Aorta (tissue), 5 donors: ENCODE results near the gene LIMS4. TPM values are rescaled to one million over a fixed set of nuclear protein-coding genes. Genes with fewer than 3 reads are reported as not detected.
A peak's percentile ranks its signal among the peaks of the same experiment; 100 is the strongest.
"Not testable (repeated sequence)": the region's sequence is repeated elsewhere in the genome, so short reads cannot be mapped to it uniquely, and the experiment has no call there.

Experiments used
- ATAC-seq: fragments of 200-7000 bp; cut with Tn5 transposase; one replicate; pipeline ENCODE4 v1.9.1; 2022; ENCODE audit warnings: moderate library complexity; ENCODE audit not compliant: low FRiP score
- DNase-seq, 2 donors: peaks; one replicate each; pipeline ENCODE4 v3.0.0-alpha.2; 2020
- H3K27ac ChIP-seq, 2 donors: one replicate each; pipeline ENCODE4 v1.5.1; 2013; ENCODE audit warnings: low read length in 2 of 2, mild to moderate bottlenecking in 2 of 2, moderate library complexity in 2 of 2, control low read depth in 1 of 2, inconsistent platforms in 1 of 2, low read depth in 1 of 2
- H3K27me3 ChIP-seq, 2 donors: one replicate each; pipeline ENCODE4 v1.6.1; 2013; ENCODE audit warnings: control low read depth in 1 of 2, low read length in 1 of 2, mild to moderate bottlenecking in 1 of 2, moderate library complexity in 1 of 2; ENCODE audit not compliant: insufficient read depth in 2 of 2, control insufficient read depth in 1 of 2
- H3K36me3 ChIP-seq, 2 donors: one replicate each; pipeline ENCODE4 v1.6.1; 2013; ENCODE audit warnings: control low read depth in 1 of 2, low read length in 1 of 2, mild to moderate bottlenecking in 1 of 2; ENCODE audit not compliant: insufficient read depth in 2 of 2, control insufficient read depth in 1 of 2
- H3K4me1 ChIP-seq, 2 donors: one replicate each; pipeline ENCODE4 v1.6.1; 2013; ENCODE audit warnings: low read length in 2 of 2, control low read depth in 1 of 2, mild to moderate bottlenecking in 1 of 2, moderate library complexity in 1 of 2; ENCODE audit not compliant: insufficient read depth in 2 of 2, control insufficient read depth in 1 of 2
- H3K4me3 ChIP-seq, 2 donors: one replicate each; pipeline ENCODE4 v1.5.1; 2013; ENCODE audit warnings: low read length in 2 of 2, control low read depth in 1 of 2, mild to moderate bottlenecking in 1 of 2
- H3K9me3 ChIP-seq: one replicate; pipeline ENCODE4 v1.6.1; 2013; ENCODE audit warnings: mild to moderate bottlenecking, low read length; ENCODE audit not compliant: control insufficient read depth
- WGBS, 2 donors: extraction: QIAGEN DNeasy Blood & Tissue Kit; methylation state at CpG; one replicate each; pipeline ENCODE4 v1.1.7; 2013; 5-methylcytosine and 5-hydroxymethylcytosine counted together
- intact Hi-C, 2 donors: fragments of 100-400 bp; cut with DNase I; formaldehyde crosslinking; loops; one replicate each; pipeline versions ENCODE4 v1.14.2 to v1.15.0; 2022
- polyA plus RNA-seq, 2 donors: library from polyadenylated mRNA; stranded (reverse); fragments of 200-250 nt; gene quantifications; one replicate each; pipeline ENCODE4 v1.2.3, GENCODE V29; 2013
- total RNA-seq, 2 donors: library from RNA; stranded (reverse); fragmentation: NEBNext Ultra II Directional; extraction: Animal tissue kit (Norgen Biotek cat#: 25700); gene quantifications; one replicate each; pipeline ENCODE4 v1.2.1, GENCODE V29; 2021
- donor health status: healthy with polysubstance abuse.
- donor health status: Bipolar disorder and iron deficiency.
- donor health status: DM: no; HTN: no; CAD: no.
- donor health status: DM: no; HTN: no; CAD: no.
- donor health status: DM: yes; HTN: yes; CAD: no.

LIMS4 gene
- total and polyA plus RNA-seq, 4 donors, result 16.0 to 69.1 (median 19.8) TPM

- H3K4me3 ChIP-seq, H3K27ac ChIP-seq, H3K27me3 ChIP-seq, H3K4me1 ChIP-seq, intact Hi-C loops, H3K9me3 ChIP-seq, DNase-seq, H3K36me3 ChIP-seq, ATAC-seq: not testable (repeated sequence)
- WGBS, 2 donors, result 100% methylated on average over 1 of the region's 2 CpGs; no CpG with 5 or more reads in 1 of the 2 donors
Observed at GRCh38 chr2:110457214-110457590, 15.4 kb downstream of the LIMS4 start.

GRCh38 chr2:110456291-110457213, 16.1 kb downstream of the LIMS4 start:
- H3K4me3 ChIP-seq, H3K27me3 ChIP-seq, H3K27ac ChIP-seq, ATAC-seq, H3K9me3 ChIP-seq, DNase-seq, H3K36me3 ChIP-seq, H3K4me1 ChIP-seq, intact Hi-C loops: not testable (repeated sequence)
- WGBS, 2 donors, result 80 to 100% methylated on average over 1 of the region's 16 CpGs

- DNase-seq, H3K27ac ChIP-seq, H3K27me3 ChIP-seq, H3K4me1 ChIP-seq, H3K36me3 ChIP-seq, intact Hi-C loops, H3K4me3 ChIP-seq, ATAC-seq, H3K9me3 ChIP-seq: not testable (repeated sequence)
- no CpG with 5 or more reads among the region's 6 CpGs for WGBS, 2 donors
Observed at GRCh38 chr2:110455080-110455670, 17.4 kb downstream of the LIMS4 start.

GRCh38 chr2:110450951-110451350, 21.7 kb downstream of the LIMS4 start:
- DNase-seq, H3K9me3 ChIP-seq, ATAC-seq, H3K4me3 ChIP-seq, intact Hi-C loops, H3K4me1 ChIP-seq, H3K36me3 ChIP-seq, H3K27me3 ChIP-seq, H3K27ac ChIP-seq: not testable (repeated sequence)
- no CpG with 5 or more reads among the region's 2 CpGs for WGBS, 2 donors

GRCh38 chr2:110449127-110449947, 23.3 kb downstream of the LIMS4 start:
- H3K27ac ChIP-seq, H3K4me3 ChIP-seq, H3K9me3 ChIP-seq, H3K36me3 ChIP-seq, intact Hi-C loops, H3K27me3 ChIP-seq, DNase-seq, H3K4me1 ChIP-seq: not testable (repeated sequence)
- ATAC-seq, result peak; percentile 80
- no CpG with 5 or more reads among the region's 7 CpGs for WGBS, 2 donors

GRCh38 chr2:110446644-110447043, 26.0 kb downstream of the LIMS4 start:
- H3K4me3 ChIP-seq, intact Hi-C loops, H3K27me3 ChIP-seq, H3K4me1 ChIP-seq, H3K36me3 ChIP-seq, DNase-seq, H3K9me3 ChIP-seq, H3K27ac ChIP-seq: not testable (repeated sequence)
- ATAC-seq, result peak; percentile 42
- WGBS, 2 donors, result no CpG with 5 or more reads among the region's 2 CpGs

GRCh38 chr2:110443305-110444005, 29.2 kb downstream of the LIMS4 start:
- H3K4me1 ChIP-seq, H3K36me3 ChIP-seq, DNase-seq, ATAC-seq, H3K27ac ChIP-seq, H3K9me3 ChIP-seq, intact Hi-C loops, H3K4me3 ChIP-seq, H3K27me3 ChIP-seq: not testable (repeated sequence)
- WGBS, 2 donors, result no CpG with 5 or more reads among the region's 8 CpGs

- ATAC-seq, H3K27ac ChIP-seq, DNase-seq, H3K9me3 ChIP-seq, H3K4me3 ChIP-seq, H3K4me1 ChIP-seq, H3K36me3 ChIP-seq, intact Hi-C loops, H3K27me3 ChIP-seq: not testable (repeated sequence)
- no CpG with 5 or more reads among the region's 1 CpG for WGBS, 2 donors
Observed at GRCh38 chr2:110441905-110442304, 30.7 kb downstream of the LIMS4 start.
